Ishikawa (cell line): ENCODE measurements around the gene MFAP5.

ENCODE experiments used
- EGR1 ChIP-seq: IDR thresholded peaks from 2 replicates; pipeline ENCODE4 v1.6.1; 2012
- EP300 ChIP-seq: IDR thresholded peaks from 2 replicates; pipeline ENCODE4 v1.6.1; 2012; ENCODE audit warnings: borderline replicate concordance
- MAX ChIP-seq: IDR thresholded peaks from 2 replicates; pipeline ENCODE4 v1.6.1; 2012
- RAD21 ChIP-seq: IDR thresholded peaks from 2 replicates; pipeline ENCODE4 v1.6.1; 2012; ENCODE audit warnings: low read depth
- REST ChIP-seq: IDR thresholded peaks from 2 replicates; pipeline ENCODE4 v1.6.1; 2012; ENCODE audit warnings: low read depth, mild to moderate bottlenecking
- TAF1 ChIP-seq: IDR thresholded peaks from 2 replicates; pipeline ENCODE4 v1.6.1; 2012; ENCODE audit warnings: low read depth, mild to moderate bottlenecking
- TCF12 ChIP-seq: IDR thresholded peaks from 2 replicates; pipeline ENCODE4 v1.6.1; 2012; ENCODE audit warnings: low read depth
- USF1 ChIP-seq: IDR thresholded peaks from 2 replicates; pipeline ENCODE4 v1.6.1; 2012
- YY1 ChIP-seq: IDR thresholded peaks from 2 replicates; pipeline ENCODE4 v1.6.1; 2012; ENCODE audit warnings: low read depth
- ZBTB7A ChIP-seq: IDR thresholded peaks from 2 replicates; pipeline ENCODE4 v1.6.1; 2012; ENCODE audit warnings: low read depth

- TF ChIP-seq YY1: no peak
- TF ChIP-seq ZBTB7A: no peak
- TF ChIP-seq EP300: no peak
- TF ChIP-seq RAD21: no peak
- TF ChIP-seq EGR1: no peak
- TF ChIP-seq MAX: no peak
- TF ChIP-seq REST: no peak
- TF ChIP-seq TCF12: no peak
- no peak for TF ChIP-seq TAF1
- TF ChIP-seq USF1: no peak
Measured at GRCh38 chr12:8647968-8648367, 14.7 kb downstream of the MFAP5 start.
